Breast epithelium (tissue), 3 donors: Measurements from ENCODE around the gene ATP23.

Experiments
- POLR2A ChIP-seq: fragments of 450-650 bp; IDR thresholded peaks from one replicate; pipeline ENCODE4 v1.6.1; 2016; ENCODE audit warnings: antibody characterized with exemption, mild to moderate bottlenecking, moderate library complexity
- POLR2AphosphoS5 ChIP-seq, 3 donors: sonication (generic); formaldehyde crosslinking; IDR thresholded peaks; one replicate each; pipeline ENCODE4 v1.6.1; 2017; ENCODE audit warnings: antibody characterized with exemption in 3 of 3
- TF ChIP-seq, protein P1 (sequence below), 3 donors: fragments of 450-650 bp; IDR thresholded peaks; one replicate each; pipeline ENCODE4 v1.5.1; 2016 to 2017; ENCODE audit warnings: antibody characterized with exemption in 3 of 3, mild to moderate bottlenecking in 3 of 3, moderate library complexity in 3 of 3

DNA sequence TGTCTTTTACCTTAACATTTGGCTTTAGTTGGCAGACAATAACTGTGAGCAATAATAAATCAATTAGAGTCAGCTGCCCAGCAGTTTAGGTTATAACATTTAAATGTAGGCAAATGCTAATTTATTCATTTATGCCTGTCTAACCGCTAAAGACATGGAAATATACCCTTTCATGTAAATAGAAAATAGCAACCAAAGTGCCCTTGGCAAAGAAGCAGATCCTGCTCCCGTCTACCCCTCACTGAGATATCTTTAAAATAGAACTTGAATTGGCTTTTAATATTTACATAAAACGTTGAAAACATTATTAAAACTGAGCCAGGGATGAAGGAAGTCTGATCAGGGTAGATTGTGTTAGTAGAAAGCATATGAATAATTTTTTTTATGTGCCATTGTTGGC lies 67.3 kb downstream of the ATP23 start:
- TF ChIP-seq, protein P1, sequence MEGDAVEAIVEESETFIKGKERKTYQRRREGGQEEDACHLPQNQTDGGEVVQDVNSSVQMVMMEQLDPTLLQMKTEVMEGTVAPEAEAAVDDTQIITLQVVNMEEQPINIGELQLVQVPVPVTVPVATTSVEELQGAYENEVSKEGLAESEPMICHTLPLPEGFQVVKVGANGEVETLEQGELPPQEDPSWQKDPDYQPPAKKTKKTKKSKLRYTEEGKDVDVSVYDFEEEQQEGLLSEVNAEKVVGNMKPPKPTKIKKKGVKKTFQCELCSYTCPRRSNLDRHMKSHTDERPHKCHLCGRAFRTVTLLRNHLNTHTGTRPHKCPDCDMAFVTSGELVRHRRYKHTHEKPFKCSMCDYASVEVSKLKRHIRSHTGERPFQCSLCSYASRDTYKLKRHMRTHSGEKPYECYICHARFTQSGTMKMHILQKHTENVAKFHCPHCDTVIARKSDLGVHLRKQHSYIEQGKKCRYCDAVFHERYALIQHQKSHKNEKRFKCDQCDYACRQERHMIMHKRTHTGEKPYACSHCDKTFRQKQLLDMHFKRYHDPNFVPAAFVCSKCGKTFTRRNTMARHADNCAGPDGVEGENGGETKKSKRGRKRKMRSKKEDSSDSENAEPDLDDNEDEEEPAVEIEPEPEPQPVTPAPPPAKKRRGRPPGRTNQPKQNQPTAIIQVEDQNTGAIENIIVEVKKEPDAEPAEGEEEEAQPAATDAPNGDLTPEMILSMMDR (IDR thresholded peaks at IDR 0.05), result no peak
- no peak for TF ChIP-seq POLR2A
- TF ChIP-seq POLR2AphosphoS5 (IDR thresholded peaks at IDR 0.05), result no peak
